ENCODE results near the gene WRAP73. TPM values are rescaled to one million over a fixed set of nuclear protein-coding genes. Genes with fewer than 3 reads are reported as not detected.
A peak's percentile ranks its signal among the peaks of the same experiment; 100 is the strongest.

Gene WRAP73
- total and polyA plus RNA-seq, 9 donors: 5.3 to 18.0 (median 15.8) TPM

DNA sequence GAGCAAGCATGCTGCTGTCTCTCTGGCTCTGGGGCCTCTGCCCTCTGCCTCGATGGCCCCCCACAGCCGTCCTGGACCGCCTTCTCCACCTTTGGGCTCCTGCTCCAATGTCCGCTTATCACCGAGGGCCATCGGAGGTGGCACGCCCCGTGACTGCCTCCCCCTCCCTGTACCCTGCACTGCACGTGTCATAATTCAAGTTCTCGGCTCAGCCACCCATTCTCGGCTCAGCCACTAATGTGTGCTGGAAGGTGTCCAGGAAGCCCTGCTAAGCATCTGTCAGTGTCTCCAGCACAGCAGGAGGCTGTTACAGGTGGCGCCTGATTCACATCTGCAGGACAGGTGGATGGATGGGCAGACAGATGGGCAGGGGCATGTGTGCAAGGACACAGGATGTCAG, 47.9 kb upstream of the WRAP73 start:
- no peaks in the 10 kb centered on the region for H3K9me3 ChIP-seq
- no peaks in the 10 kb centered on the region for H3K36me3 ChIP-seq
- TF ChIP-seq, protein P1, sequence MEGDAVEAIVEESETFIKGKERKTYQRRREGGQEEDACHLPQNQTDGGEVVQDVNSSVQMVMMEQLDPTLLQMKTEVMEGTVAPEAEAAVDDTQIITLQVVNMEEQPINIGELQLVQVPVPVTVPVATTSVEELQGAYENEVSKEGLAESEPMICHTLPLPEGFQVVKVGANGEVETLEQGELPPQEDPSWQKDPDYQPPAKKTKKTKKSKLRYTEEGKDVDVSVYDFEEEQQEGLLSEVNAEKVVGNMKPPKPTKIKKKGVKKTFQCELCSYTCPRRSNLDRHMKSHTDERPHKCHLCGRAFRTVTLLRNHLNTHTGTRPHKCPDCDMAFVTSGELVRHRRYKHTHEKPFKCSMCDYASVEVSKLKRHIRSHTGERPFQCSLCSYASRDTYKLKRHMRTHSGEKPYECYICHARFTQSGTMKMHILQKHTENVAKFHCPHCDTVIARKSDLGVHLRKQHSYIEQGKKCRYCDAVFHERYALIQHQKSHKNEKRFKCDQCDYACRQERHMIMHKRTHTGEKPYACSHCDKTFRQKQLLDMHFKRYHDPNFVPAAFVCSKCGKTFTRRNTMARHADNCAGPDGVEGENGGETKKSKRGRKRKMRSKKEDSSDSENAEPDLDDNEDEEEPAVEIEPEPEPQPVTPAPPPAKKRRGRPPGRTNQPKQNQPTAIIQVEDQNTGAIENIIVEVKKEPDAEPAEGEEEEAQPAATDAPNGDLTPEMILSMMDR (IDR thresholded peaks at IDR 0.05): no peak
- no peak for TF ChIP-seq POLR2A (IDR thresholded peaks at IDR 0.05)
- TF ChIP-seq EP300 (IDR thresholded peaks at IDR 0.05): no peak
- intact Hi-C loops (cut with DNase I): no loop called here
- WGBS, 3 donors: 60 to 66% (median 65%) methylated on average over 12 of the region's 12 CpGs
- no peak for DNase-seq
- H3K27me3 ChIP-seq: no peaks in the 10 kb centered on the region
- peaks cover 2% of the 10 kb centered on the region for H3K4me1 ChIP-seq (ENCODE audit: insufficient read depth)
- no peak overlapping the region for H3K4me3 ChIP-seq
- no peak overlapping the region for H3K27ac ChIP-seq

DNA sequence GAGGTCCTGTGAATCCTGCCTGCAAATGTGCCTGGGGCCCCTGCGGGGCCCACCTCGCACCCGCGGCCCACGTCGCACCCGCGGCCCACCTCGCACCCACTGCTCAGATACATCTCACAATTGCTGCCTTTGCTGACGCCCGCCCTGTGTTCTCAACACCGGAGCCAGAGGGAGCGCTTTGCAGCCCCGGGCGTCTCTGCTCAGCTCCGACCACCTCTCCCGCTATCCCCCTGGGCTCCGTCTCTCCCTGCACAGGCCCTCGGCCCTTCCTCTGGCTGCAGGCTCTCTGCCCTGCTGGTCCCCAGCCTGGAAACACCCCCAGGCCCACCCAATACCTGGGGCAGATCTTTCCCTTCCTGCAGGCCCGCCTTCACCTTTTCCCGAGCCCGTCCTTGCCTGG, 47.2 kb upstream of the WRAP73 start:
- intact Hi-C loops (cut with DNase I): no loop called here
- H3K9me3 ChIP-seq: no peaks in the 10 kb centered on the region
- H3K4me3 ChIP-seq: no peak overlapping the region
- no peak for DNase-seq
- no peak for TF ChIP-seq EP300 (IDR thresholded peaks at IDR 0.05)
- TF ChIP-seq, protein P1 (IDR thresholded peaks at IDR 0.05): no peak
- TF ChIP-seq POLR2A (IDR thresholded peaks at IDR 0.05): no peak
- 88 to 90% (median 90%) methylated on average over 22 of the region's 22 CpGs for WGBS, 3 donors
- peaks cover 2% of the 10 kb centered on the region for H3K4me1 ChIP-seq (ENCODE audit: insufficient read depth)
- no peak overlapping the region for H3K27ac ChIP-seq
- H3K27me3 ChIP-seq: no peaks in the 10 kb centered on the region
- no peaks in the 10 kb centered on the region for H3K36me3 ChIP-seq

DNA sequence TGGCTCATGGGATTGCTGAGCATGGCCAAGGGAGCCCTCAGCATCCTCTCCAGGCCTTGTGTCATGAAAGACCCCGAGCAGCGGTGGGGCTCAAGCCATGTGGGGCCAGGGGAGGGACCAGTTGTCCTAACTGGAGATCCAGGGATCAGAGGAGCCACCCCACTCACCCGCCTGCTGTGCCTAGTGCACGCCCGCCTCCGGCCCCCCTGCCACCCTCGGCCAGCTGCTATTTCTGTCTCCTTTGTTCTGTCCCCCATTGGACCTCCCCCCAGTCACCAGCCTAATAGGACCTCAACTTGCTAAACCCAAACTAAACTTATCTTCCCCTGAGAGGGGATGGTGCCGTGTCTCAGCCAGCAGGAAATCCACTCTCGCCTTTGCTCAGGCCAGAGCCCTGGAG, 46.8 kb upstream of the WRAP73 start:
- TF ChIP-seq POLR2A (IDR thresholded peaks at IDR 0.05) (no peak), EP300 (IDR thresholded peaks at IDR 0.05) (no peak)
- TF ChIP-seq, protein P1 (IDR thresholded peaks at IDR 0.05): no peak
- WGBS, 3 donors: 89 to 96% (median 91%) methylated on average over 9 of the region's 9 CpGs
- DNase-seq: no peak
- no peaks in the 10 kb centered on the region for H3K9me3 ChIP-seq
- intact Hi-C loops (cut with DNase I): no loop called here
- no peak overlapping the region for H3K4me3 ChIP-seq
- H3K36me3 ChIP-seq: no peaks in the 10 kb centered on the region
- H3K4me1 ChIP-seq (ENCODE audit: insufficient read depth): peaks cover 2% of the 10 kb centered on the region
- H3K27ac ChIP-seq: no peak overlapping the region
- no peaks in the 10 kb centered on the region for H3K27me3 ChIP-seq

DNA sequence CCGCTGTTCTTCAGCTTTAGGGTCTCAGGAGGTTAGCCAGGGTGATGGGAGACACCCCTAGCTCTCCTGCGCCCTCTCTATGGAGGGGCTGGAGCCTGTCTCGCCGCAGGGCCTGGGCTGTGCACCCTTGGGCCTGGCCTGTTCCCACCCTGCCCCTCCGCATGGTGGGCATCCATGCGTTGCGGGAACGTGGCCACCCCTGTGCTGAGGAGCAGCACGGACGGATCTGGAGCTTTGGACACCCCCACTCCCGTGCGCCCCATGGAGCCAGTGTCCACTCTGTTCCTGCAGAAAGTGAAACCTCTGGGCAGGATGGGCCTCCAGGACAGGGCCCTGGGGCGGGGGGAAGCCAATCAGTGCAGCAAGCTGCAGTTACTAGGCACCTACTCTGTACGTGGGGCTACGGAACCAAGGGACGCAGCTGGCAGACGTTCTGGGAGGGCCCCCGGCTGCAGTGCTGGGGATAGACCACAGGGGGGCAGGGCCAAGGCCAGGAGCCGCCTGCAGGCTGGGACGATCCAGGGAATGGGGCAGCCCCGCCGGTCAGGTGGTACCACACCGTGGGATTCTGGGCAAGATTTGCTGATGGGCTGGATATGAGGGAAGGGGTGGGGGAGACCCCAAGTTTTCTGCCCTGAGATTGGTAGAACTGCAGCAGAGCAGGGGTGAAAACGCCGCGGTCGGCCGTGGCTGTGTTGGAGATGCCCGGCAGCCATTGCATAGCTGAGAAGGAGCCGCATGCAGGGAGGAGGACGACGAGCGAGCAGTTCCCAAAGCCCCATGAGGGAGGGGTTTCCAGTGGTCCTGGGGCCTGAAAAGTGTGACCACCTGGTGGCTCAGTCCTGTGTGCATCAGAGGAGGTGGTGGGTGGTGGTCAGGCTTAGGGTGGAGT, 45.7 kb upstream of the WRAP73 start:
- peak; percentile 28 to 63 (median 39) for DNase-seq
- 26 to 40% (median 29%) methylated on average over 32 to 33 of the region's 33 CpGs for WGBS, 3 donors

More for the DNA sequence above, 45.7 kb upstream of the WRAP73 start:
- H3K27me3 ChIP-seq: no peaks in the 10 kb centered on the region
- no peaks in the 10 kb centered on the region for H3K36me3 ChIP-seq
- H3K4me1 ChIP-seq (ENCODE audit: insufficient read depth): peaks cover 2% of the 10 kb centered on the region
- intact Hi-C loops (cut with DNase I): no loop called here
- no peak overlapping the region for H3K27ac ChIP-seq
- TF ChIP-seq POLR2A (IDR thresholded peaks at IDR 0.05) (no peak), EP300 (IDR thresholded peaks at IDR 0.05) (no peak)
- TF ChIP-seq, protein P1 (IDR thresholded peaks at IDR 0.05): peak; percentile 16 to 32 (median 25)
- H3K4me3 ChIP-seq: no peak overlapping the region
- no peaks in the 10 kb centered on the region for H3K9me3 ChIP-seq
